Fibroblast of pulmonary artery (primary cell): ENCODE results near the gene SGCA.

Experiments
- DNase-seq: peaks from one replicate; pipeline ENCODE4 v3.0.0-alpha.2; 2010; ENCODE audit warnings: low read depth
- H3K4me3 ChIP-seq: replicated peaks from 2 replicates; pipeline ENCODE4 v1.5.1; 2011; ENCODE audit warnings: low read depth, mild to moderate bottlenecking, control low read depth, low read length, moderate library complexity
- CTCF ChIP-seq: IDR thresholded peaks from 2 replicates; pipeline ENCODE4 v1.5.1; 2011; ENCODE audit warnings: mild to moderate bottlenecking, control low read depth, low read length, inconsistent platforms; ENCODE audit errors: missing control alignments

Gene SGCA

GRCh38 chr17:50161023-50161910 is 4.5 kb upstream of the SGCA start:
- peak; percentile 78 for TF ChIP-seq CTCF
- H3K4me3 ChIP-seq = peak overlapping the region; percentile 68
- DNase-seq = peak; percentile 92

- no peak for DNase-seq
- no peak overlapping the region for H3K4me3 ChIP-seq
- no peak for TF ChIP-seq CTCF
Observed at GRCh38 chr17:50161911-50162288, 3.9 kb upstream of the SGCA start.

- no peak overlapping the region for H3K4me3 ChIP-seq
- no peak for TF ChIP-seq CTCF
- no peak for DNase-seq
Observed at GRCh38 chr17:50162466-50163254, 3.1 kb upstream of the SGCA start.

- TF ChIP-seq CTCF = no peak
- DNase-seq = no peak
- H3K4me3 ChIP-seq = no peak overlapping the region
Observed at GRCh38 chr17:50163843-50164696, 1.7 kb upstream of the SGCA start.

GRCh38 chr17:50164697-50164988 is 1.2 kb upstream of the SGCA start:
- no peak for TF ChIP-seq CTCF
- no peak for DNase-seq
- H3K4me3 ChIP-seq = no peak overlapping the region

GRCh38 chr17:50165066-50165465 is 739 bp upstream of the SGCA start:
- no peak overlapping the region for H3K4me3 ChIP-seq
- no peak for DNase-seq
- no peak for TF ChIP-seq CTCF
